Measurements from ENCODE around the gene SLC25A18.

DNA sequence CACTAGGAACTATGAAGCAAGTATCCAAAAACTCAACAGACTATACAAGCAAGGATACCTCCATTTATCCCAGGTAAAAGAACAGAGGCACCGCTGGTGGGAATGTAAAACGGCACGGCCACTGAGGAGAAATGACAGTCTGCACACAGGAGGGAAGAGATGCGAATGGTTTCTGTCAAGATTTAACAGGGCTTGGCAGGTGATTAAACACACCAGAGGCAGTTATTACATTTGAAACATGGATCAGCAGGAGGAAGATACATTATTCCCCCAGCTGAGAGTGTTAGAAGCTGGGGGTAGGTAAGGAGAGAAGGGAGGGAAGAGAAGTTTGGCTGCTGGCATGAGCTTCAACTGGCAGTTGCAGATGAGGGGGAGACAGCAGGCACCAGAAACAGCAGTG, 35.0 kb downstream of the SLC25A18 start:
- TF ChIP-seq, protein P1, sequence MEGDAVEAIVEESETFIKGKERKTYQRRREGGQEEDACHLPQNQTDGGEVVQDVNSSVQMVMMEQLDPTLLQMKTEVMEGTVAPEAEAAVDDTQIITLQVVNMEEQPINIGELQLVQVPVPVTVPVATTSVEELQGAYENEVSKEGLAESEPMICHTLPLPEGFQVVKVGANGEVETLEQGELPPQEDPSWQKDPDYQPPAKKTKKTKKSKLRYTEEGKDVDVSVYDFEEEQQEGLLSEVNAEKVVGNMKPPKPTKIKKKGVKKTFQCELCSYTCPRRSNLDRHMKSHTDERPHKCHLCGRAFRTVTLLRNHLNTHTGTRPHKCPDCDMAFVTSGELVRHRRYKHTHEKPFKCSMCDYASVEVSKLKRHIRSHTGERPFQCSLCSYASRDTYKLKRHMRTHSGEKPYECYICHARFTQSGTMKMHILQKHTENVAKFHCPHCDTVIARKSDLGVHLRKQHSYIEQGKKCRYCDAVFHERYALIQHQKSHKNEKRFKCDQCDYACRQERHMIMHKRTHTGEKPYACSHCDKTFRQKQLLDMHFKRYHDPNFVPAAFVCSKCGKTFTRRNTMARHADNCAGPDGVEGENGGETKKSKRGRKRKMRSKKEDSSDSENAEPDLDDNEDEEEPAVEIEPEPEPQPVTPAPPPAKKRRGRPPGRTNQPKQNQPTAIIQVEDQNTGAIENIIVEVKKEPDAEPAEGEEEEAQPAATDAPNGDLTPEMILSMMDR (optimal IDR thresholded peaks at IDR 0.05 in 1 of 3, IDR thresholded peaks at IDR 0.05 in 1 of 3, conservative IDR thresholded peaks at IDR 0.05 in 1 of 3; ENCODE audit: extremely low read depth in 1 of 3, insufficient read depth in 2 of 3, low read length in 3 of 3): no peak
- no peak for TF ChIP-seq EZH2 (IDR thresholded peaks at IDR 0.05; ENCODE audit: low read length)
